GM23338 (cell line): ENCODE data around the gene LEMD1. TPM values are rescaled to one million over a fixed set of nuclear protein-coding genes. Genes with fewer than 3 reads are reported as not detected.

ENCODE experiments used
- ATAC-seq: fragments of 200-7000 bp; cut with Tn5 transposase; 3 replicates; pipeline ENCODE4 v1.9.1; 2020
- DNase-seq: peaks from one replicate; pipeline ENCODE4 v3.0.0-alpha.2; 2015; ENCODE audit warnings: low spot score
- H2AFZ ChIP-seq: fragments of 200-600 bp; sonication (generic); 2 replicates; pipeline ENCODE4 v1.8.0; 2016; ENCODE audit warnings: antibody characterized with exemption, mild to moderate bottlenecking, moderate library complexity
- H3F3A ChIP-seq: fragments of 200-600 bp; sonication (generic); replicated peaks from 2 replicates; pipeline ENCODE4 v1.8.0; 2017; ENCODE audit warnings: antibody characterized with exemption, mixed run types, low read depth
- H3K27ac ChIP-seq: fragments of 200-600 bp; sonication (generic); 2 replicates; pipeline ENCODE4 v1.6.1; 2016; ENCODE audit warnings: low read depth
- H3K27me3 ChIP-seq: fragments of 200-600 bp; sonication (generic); 2 replicates; pipeline ENCODE4 v1.8.0; 2016; ENCODE audit warnings: mild to moderate bottlenecking, mixed run types, moderate library complexity; ENCODE audit not compliant: insufficient read depth
- H3K36me3 ChIP-seq: fragments of 200-600 bp; sonication (generic); 2 replicates; pipeline ENCODE4 v1.8.0; 2016; ENCODE audit warnings: mild to moderate bottlenecking; ENCODE audit not compliant: insufficient read depth
- H3K4me1 ChIP-seq: fragments of 200-600 bp; sonication (generic); 2 replicates; pipeline ENCODE4 v1.8.0; 2016; ENCODE audit warnings: mild to moderate bottlenecking, moderate library complexity; ENCODE audit not compliant: insufficient read depth
- H3K4me2 ChIP-seq: fragments of 200-600 bp; sonication (generic); 2 replicates; pipeline ENCODE4 v1.7.1; 2017; ENCODE audit warnings: mixed run types
- H3K4me3 ChIP-seq: fragments of 200-600 bp; sonication (generic); 2 replicates; pipeline ENCODE4 v1.6.1; 2016; ENCODE audit warnings: mixed run types
- H3K79me2 ChIP-seq: fragments of 200-600 bp; sonication (generic); replicated peaks from 2 replicates; pipeline ENCODE4 v1.8.0; 2017; ENCODE audit warnings: mild to moderate bottlenecking; ENCODE audit not compliant: insufficient read depth
- H3K9me2 ChIP-seq: fragments of 200-600 bp; sonication (generic); 2 replicates; pipeline ENCODE4 v1.8.0; 2017; ENCODE audit not compliant: insufficient read depth
- H4K20me1 ChIP-seq: fragments of 200-600 bp; sonication (generic); replicated peaks from 2 replicates; pipeline ENCODE4 v1.8.0; 2017; ENCODE audit warnings: mild to moderate bottlenecking; ENCODE audit not compliant: insufficient read depth
- H3K27ac Mint-ChIP-seq: 2 replicates; pipeline ENCODE4 v1.8.0; 2020; ENCODE audit warnings: inconsistent platforms, mild to moderate bottlenecking, moderate library complexity, mixed read lengths
- H3K27me3 Mint-ChIP-seq: 3 replicates; pipeline ENCODE4 v1.8.0; 2022; ENCODE audit warnings: low read depth, mild to moderate bottlenecking, moderate library complexity, mixed read lengths, inconsistent platforms; ENCODE audit not compliant: insufficient read depth, poor library complexity
- H3K36me3 Mint-ChIP-seq: 3 replicates; pipeline ENCODE4 v1.8.0; 2021; ENCODE audit warnings: low read depth, mild to moderate bottlenecking, inconsistent platforms, moderate library complexity, mixed read lengths
- H3K4me1 Mint-ChIP-seq: 3 replicates; pipeline ENCODE4 v1.8.0; 2020; ENCODE audit warnings: mild to moderate bottlenecking, inconsistent platforms, mixed read lengths
- H3K4me3 Mint-ChIP-seq: 3 replicates; pipeline ENCODE4 v1.8.0; 2021; ENCODE audit warnings: moderate library complexity, mild to moderate bottlenecking, inconsistent platforms, mixed read lengths
- H3K9me3 Mint-ChIP-seq: 3 replicates; pipeline ENCODE4 v1.8.0; 2020; ENCODE audit warnings: moderate library complexity, mild to moderate bottlenecking, inconsistent platforms, mixed read lengths
- CREB1 ChIP-seq: fragments of 250-450 bp; sonication (Bioruptor Pico); IDR thresholded peaks from 2 replicates; pipeline ENCODE4 v1.5.0; 2020; ENCODE audit warnings: low read depth, mild to moderate bottlenecking, moderate library complexity
- EZH2 ChIP-seq: fragments of 200-600 bp; sonication (generic); IDR thresholded peaks from one replicate; pipeline ENCODE4 v1.8.0; 2017; ENCODE audit warnings: antibody characterized with exemption, mild to moderate bottlenecking, low read depth; ENCODE audit not compliant: unreplicated experiment
- POLR2AphosphoS5 ChIP-seq: IDR thresholded peaks from 2 replicates; pipeline ENCODE4 v1.6.1; 2016; ENCODE audit warnings: antibody characterized with exemption, low read depth
- REST ChIP-seq: IDR thresholded peaks from one replicate; pipeline ENCODE4 v1.6.1; 2018; ENCODE audit warnings: antibody characterized with exemption; ENCODE audit not compliant: unreplicated experiment
- ZNF114 ChIP-seq: fragments of 250-450 bp; sonication (Bioruptor Pico); IDR thresholded peaks from 2 replicates; pipeline ENCODE4 v1.5.0; 2020; ENCODE audit warnings: mild to moderate bottlenecking, moderate library complexity
- ZNF331 ChIP-seq: fragments of 250-450 bp; sonication (Bioruptor Pico); IDR thresholded peaks from 2 replicates; pipeline ENCODE4 v1.5.0; 2020; ENCODE audit warnings: low read depth, mild to moderate bottlenecking, moderate library complexity
- polyA plus RNA-seq: library from polyadenylated mRNA; unstranded; fragments of >200 nt; fragmentation: Nextera tagmentation; extraction: Ambion mirVana; gene quantifications from 2 replicates; pipeline ENCODE4 v1.2.1, GENCODE V29; 2016
- total RNA-seq: library from RNA; depleted of rRNA; stranded (reverse); fragments of >200 nt; shearing (Covaris generic); gene quantifications from 2 replicates; pipeline ENCODE4 v1.2.3, GENCODE V29; 2014
- TF ChIP-seq, protein P1 (sequence below): IDR thresholded peaks from 2 replicates; pipeline ENCODE4 v1.6.1; 2016; ENCODE audit warnings: antibody characterized with exemption
- TF ChIP-seq, protein P2 (sequence below): fragments of 250-450 bp; sonication (Bioruptor Pico); IDR thresholded peaks from 2 replicates; pipeline ENCODE4 v1.5.0; 2020; ENCODE audit warnings: mild to moderate bottlenecking, moderate library complexity

The LEMD1 gene
- total and polyA plus RNA-seq, 2 experiments from 2014 or later = 4.7 to 10.7 TPM

- TF ChIP-seq, protein P1, sequence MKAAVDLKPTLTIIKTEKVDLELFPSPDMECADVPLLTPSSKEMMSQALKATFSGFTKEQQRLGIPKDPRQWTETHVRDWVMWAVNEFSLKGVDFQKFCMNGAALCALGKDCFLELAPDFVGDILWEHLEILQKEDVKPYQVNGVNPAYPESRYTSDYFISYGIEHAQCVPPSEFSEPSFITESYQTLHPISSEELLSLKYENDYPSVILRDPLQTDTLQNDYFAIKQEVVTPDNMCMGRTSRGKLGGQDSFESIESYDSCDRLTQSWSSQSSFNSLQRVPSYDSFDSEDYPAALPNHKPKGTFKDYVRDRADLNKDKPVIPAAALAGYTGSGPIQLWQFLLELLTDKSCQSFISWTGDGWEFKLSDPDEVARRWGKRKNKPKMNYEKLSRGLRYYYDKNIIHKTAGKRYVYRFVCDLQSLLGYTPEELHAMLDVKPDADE = no peak
- no peak for TF ChIP-seq CREB1
- TF ChIP-seq ZNF114 = no peak
- no peak for TF ChIP-seq EZH2
- TF ChIP-seq REST = no peak
- no peak for TF ChIP-seq POLR2AphosphoS5
Observed at GRCh38 chr1:205452364-205452763, 30.5 kb upstream of the LEMD1 start (continued).

DNA sequence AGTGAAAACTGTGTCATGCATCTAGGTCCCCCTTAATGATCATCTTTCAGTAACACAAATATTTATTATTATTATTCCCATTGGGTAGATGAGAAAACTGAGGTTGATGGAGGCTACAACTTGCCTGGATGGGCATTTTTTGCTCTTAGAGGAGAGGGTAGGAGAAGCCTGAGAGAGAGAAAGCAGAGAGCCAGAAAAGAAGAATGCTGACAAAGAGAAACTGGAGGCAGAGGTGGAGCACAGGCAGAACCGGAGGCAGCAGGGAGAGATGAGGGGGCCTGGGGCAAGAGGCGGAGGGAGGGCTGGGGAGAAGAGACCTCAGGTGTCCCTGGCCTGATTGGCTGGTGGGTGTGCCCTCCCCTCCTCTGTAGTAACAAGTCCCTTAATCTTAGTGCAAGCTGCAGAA is 29.9 kb upstream of the LEMD1 start:
- no peaks in the 10 kb centered on the region for H3K36me3 ChIP-seq
- H3K4me3 Mint-ChIP-seq = peak overlapping the region; percentile 80; the same call in 2 of the 3 replicates
- ATAC-seq (peak; percentile 12), DNase-seq (peak; percentile 80)
- peaks cover 74% of the 10 kb centered on the region for H3K4me1 Mint-ChIP-seq
- peak overlapping the region; percentile 52 for H3K4me3 ChIP-seq
- H3K27me3 ChIP-seq = peaks cover 50% of the 10 kb centered on the region
- peak overlapping the region; percentile 91 for H3K4me2 ChIP-seq
- no peak for TF ChIP-seq ZNF331 (CRISPR knock-in tag)
- peaks cover 74% of the 10 kb centered on the region for H3K4me1 ChIP-seq
- peaks cover 30% of the 10 kb centered on the region for H3K36me3 Mint-ChIP-seq
- no peaks in the 10 kb centered on the region; the same call in 2 of the 3 replicates for H3K9me3 Mint-ChIP-seq
- H4K20me1 ChIP-seq = peaks cover 7% of the 10 kb centered on the region; the same call in 1 of the 2 replicates
- peaks cover 24% of the 10 kb centered on the region for H3F3A ChIP-seq
- H2AFZ ChIP-seq = no peak overlapping the region
- H3K27me3 Mint-ChIP-seq = peaks cover 26% of the 10 kb centered on the region
- H3K27ac Mint-ChIP-seq = peak overlapping the region; percentile 95
- H3K9me2 ChIP-seq = no peaks in the 10 kb centered on the region
- H3K79me2 ChIP-seq = peaks cover 11% of the 10 kb centered on the region
- no peak overlapping the region; the same call in 1 of the 2 replicates for H3K27ac ChIP-seq

DNA sequence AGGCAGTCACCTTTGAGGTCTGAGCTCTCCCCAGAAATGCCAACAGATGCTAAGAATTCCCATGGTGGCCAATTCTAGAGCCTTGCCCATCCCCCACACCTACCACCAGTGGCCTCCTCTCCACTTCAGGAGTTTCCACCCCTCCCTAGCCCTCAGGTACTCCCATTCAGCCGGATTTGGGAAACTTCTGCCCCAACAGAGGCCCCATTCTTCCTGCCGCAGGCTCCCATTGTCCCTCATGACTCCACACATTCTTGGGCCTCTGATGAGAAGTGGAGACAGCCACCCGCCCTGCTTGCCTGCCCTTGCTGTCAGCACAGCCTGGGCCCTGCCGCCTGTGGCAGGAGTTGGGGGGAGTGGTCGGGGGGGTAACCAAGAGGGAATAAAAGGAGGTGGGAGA is 29.3 kb upstream of the LEMD1 start:
- Histone ChIP-seq H3K79me2 (peaks cover 11% of the 10 kb centered on the region), H3K4me1 (peaks cover 79% of the 10 kb centered on the region), H3K4me2 (peak overlapping the region; percentile 91), H2AFZ (no peak overlapping the region), H3F3A (peaks cover 29% of the 10 kb centered on the region), H3K9me2 (no peaks in the 10 kb centered on the region), H4K20me1 (peaks cover 7% of the 10 kb centered on the region; the same call in 1 of the 2 replicates), H3K4me3 (peak overlapping the region; percentile 52), H3K27me3 (peaks cover 50% of the 10 kb centered on the region), H3K27ac (peak overlapping the region; percentile 87; the same call in 1 of the 2 replicates), H3K36me3 (no peaks in the 10 kb centered on the region)
- peak; percentile 8 for ATAC-seq
- Mint-ChIP-seq H3K27ac (peak overlapping the region; percentile 95), H3K4me1 (peaks cover 80% of the 10 kb centered on the region), H3K9me3 (no peaks in the 10 kb centered on the region; the same call in 2 of the 3 replicates), H3K4me3 (peak overlapping the region; percentile 80), H3K36me3 (peaks cover 33% of the 10 kb centered on the region), H3K27me3 (peaks cover 28% of the 10 kb centered on the region)
- peak; percentile 75 for DNase-seq
- 0 out of 2 replicates have a peak, but pooled peaks have one; percentile 8 for TF ChIP-seq CREB1
- TF ChIP-seq, protein P2, sequence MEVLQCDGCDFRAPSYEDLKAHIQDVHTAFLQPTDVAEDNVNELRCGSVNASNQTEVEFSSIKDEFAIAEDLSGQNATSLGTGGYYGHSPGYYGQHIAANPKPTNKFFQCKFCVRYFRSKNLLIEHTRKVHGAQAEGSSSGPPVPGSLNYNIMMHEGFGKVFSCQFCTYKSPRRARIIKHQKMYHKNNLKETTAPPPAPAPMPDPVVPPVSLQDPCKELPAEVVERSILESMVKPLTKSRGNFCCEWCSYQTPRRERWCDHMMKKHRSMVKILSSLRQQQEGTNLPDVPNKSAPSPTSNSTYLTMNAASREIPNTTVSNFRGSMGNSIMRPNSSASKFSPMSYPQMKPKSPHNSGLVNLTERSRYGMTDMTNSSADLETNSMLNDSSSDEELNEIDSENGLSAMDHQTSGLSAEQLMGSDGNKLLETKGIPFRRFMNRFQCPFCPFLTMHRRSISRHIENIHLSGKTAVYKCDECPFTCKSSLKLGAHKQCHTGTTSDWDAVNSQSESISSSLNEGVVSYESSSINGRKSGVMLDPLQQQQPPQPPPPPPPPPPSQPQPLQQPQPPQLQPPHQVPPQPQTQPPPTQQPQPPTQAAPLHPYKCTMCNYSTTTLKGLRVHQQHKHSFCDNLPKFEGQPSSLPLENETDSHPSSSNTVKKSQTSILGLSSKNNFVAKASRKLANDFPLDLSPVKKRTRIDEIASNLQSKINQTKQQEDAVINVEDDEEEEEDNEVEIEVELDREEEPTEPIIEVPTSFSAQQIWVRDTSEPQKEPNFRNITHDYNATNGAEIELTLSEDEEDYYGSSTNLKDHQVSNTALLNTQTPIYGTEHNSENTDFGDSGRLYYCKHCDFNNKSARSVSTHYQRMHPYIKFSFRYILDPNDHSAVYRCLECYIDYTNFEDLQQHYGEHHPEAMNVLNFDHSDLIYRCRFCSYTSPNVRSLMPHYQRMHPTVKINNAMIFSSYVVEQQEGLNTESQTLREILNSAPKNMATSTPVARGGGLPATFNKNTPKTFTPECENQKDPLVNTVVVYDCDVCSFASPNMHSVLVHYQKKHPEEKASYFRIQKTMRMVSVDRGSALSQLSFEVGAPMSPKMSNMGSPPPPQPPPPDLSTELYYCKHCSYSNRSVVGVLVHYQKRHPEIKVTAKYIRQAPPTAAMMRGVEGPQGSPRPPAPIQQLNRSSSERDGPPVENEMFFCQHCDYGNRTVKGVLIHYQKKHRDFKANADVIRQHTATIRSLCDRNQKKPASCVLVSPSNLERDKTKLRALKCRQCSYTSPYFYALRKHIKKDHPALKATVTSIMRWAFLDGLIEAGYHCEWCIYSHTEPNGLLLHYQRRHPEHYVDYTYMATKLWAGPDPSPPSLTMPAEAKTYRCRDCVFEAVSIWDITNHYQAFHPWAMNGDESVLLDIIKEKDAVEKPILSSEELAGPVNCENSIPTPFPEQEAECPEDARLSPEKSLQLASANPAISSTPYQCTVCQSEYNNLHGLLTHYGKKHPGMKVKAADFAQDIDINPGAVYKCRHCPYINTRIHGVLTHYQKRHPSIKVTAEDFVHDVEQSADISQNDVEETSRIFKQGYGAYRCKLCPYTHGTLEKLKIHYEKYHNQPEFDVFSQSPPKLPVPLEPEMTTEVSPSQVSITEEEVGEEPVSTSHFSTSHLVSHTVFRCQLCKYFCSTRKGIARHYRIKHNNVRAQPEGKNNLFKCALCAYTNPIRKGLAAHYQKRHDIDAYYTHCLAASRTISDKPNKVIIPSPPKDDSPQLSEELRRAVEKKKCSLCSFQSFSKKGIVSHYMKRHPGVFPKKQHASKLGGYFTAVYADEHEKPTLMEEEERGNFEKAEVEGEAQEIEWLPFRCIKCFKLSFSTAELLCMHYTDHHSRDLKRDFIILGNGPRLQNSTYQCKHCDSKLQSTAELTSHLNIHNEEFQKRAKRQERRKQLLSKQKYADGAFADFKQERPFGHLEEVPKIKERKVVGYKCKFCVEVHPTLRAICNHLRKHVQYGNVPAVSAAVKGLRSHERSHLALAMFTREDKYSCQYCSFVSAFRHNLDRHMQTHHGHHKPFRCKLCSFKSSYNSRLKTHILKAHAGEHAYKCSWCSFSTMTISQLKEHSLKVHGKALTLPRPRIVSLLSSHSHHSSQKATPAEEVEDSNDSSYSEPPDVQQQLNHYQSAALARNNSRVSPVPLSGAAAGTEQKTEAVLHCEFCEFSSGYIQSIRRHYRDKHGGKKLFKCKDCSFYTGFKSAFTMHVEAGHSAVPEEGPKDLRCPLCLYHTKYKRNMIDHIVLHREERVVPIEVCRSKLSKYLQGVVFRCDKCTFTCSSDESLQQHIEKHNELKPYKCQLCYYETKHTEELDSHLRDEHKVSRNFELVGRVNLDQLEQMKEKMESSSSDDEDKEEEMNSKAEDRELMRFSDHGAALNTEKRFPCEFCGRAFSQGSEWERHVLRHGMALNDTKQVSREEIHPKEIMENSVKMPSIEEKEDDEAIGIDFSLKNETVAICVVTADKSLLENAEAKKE (CRISPR knock-in tag) = peak; percentile 76; the same call in 1 of the 2 replicates
